ENCODE measurements around the gene DHPS.

- no peak for TF ChIP-seq SP1 (IDR thresholded peaks at IDR 0.05)
- TF ChIP-seq BHLHE40 (IDR thresholded peaks at IDR 0.05; ENCODE audit: borderline replicate concordance), result no peak
- TF ChIP-seq ELF4 (IDR thresholded peaks at IDR 0.05), result no peak
- no peak for TF ChIP-seq LEF1 (IDR thresholded peaks at IDR 0.05; ENCODE audit: borderline replicate concordance)
- TF ChIP-seq NFRKB (IDR thresholded peaks at IDR 0.05), result no peak
- no peak for TF ChIP-seq FOXK2 (IDR thresholded peaks at IDR 0.05)
- no peak for TF ChIP-seq PKNOX1 (IDR thresholded peaks at IDR 0.05)
These were observed 7.3 kb upstream of the DHPS start for GRCh38 chr19:12689012-12689411.
